Gastrocnemius medialis (tissue), 4 donors: ENCODE data around the gene SGTA. TPM values are rescaled to one million over a fixed set of nuclear protein-coding genes. Genes with fewer than 3 reads are reported as not detected.
"Not testable (repeated sequence)": the region's sequence is repeated elsewhere in the genome, so short reads cannot be mapped to it uniquely, and the experiment has no call there.

Source experiments
- ATAC-seq, 2 donors: fragments of 150-250 bp; one replicate each; pipeline ENCODE4 v1.9.1; 2016
- DNase-seq, 2 donors: peaks; one replicate each; pipeline ENCODE4 v3.0.0-alpha.2; 2019
- H3K27ac ChIP-seq, 4 donors: fragments of 200-600 bp; sonication (generic); 1 replicate in 1 of 4; 2 replicates in 3 of 4; pipeline ENCODE4 v1.5.1; 2016 to 2018; ENCODE audit warnings: mild to moderate bottlenecking in 2 of 4, moderate library complexity in 1 of 4
- H3K27me3 ChIP-seq, 3 donors: fragments of 200-600 bp; sonication (generic) in 2 of 3; 1 replicate in 1 of 3; 2 replicates in 2 of 3; pipeline versions ENCODE4 v1.5.1 to v1.6.0; 2016 to 2019; ENCODE audit warnings: mild to moderate bottlenecking in 1 of 3, moderate library complexity in 1 of 3
- H3K36me3 ChIP-seq, 2 donors: fragments of 200-600 bp; sonication (generic) in 1 of 2; one replicate each; pipeline ENCODE4 v1.5.1; 2017 to 2018
- H3K4me1 ChIP-seq, 2 donors: fragments of 200-600 bp; sonication (generic) in 1 of 2; one replicate each; pipeline ENCODE4 v1.5.1; 2016 to 2017; ENCODE audit warnings: mild to moderate bottlenecking in 2 of 2
- H3K4me3 ChIP-seq, 4 donors: fragments of 200-600 bp; sonication (generic) in 3 of 4; 1 replicate in 1 of 4; 2 replicates in 3 of 4; pipeline ENCODE4 v1.5.1; 2016 to 2019; ENCODE audit warnings: mild to moderate bottlenecking in 2 of 4
- H3K9me3 ChIP-seq, 3 donors: fragments of 200-600 bp; sonication (generic) in 2 of 3; 1 replicate in 1 of 3; 2 replicates in 2 of 3; pipeline ENCODE4 v1.5.1; 2016 to 2019
- POLR2A ChIP-seq, 2 donors: fragments of 450-650 bp; IDR thresholded peaks; one replicate each; pipeline ENCODE4 v1.6.1; 2017; ENCODE audit warnings: antibody characterized with exemption in 2 of 2, mild to moderate bottlenecking in 2 of 2, moderate library complexity in 2 of 2
- in situ Hi-C, 4 donors: fragments of 200-750 bp; cut with MboI; loops; one replicate each; pipeline versions ENCODE4 v1.15.0 to v1.8.0; 2017; ENCODE audit warnings: low sequenced_read_pairs in 4 of 4
- intact Hi-C: fragments of 100-400 bp; cut with DNase I; formaldehyde crosslinking; loops from one replicate; pipeline ENCODE4 v1.15.1; 2023; ENCODE audit warnings: low total_unique reads
- total RNA-seq, 4 donors: library from RNA; depleted of rRNA; stranded (reverse); fragments of >200 nt; gene quantifications; one replicate each; pipeline versions ENCODE4 v1.1.0 to v1.2.3, GENCODE V29; 2016
- TF ChIP-seq, protein P1 (sequence below), 5 experiments: fragments of 450-650 bp in 3 of 5; fragments of 200-600 bp in 2 of 5; sonication (generic) in 2 of 5; IDR thresholded peaks in 4 of 5; conservative IDR thresholded peaks in 1 of 5; 1 replicate in 4 of 5; 2 replicates in 1 of 5; pipeline ENCODE4 v1.5.1; 2016 to 2019; ENCODE audit warnings: antibody characterized with exemption in 5 of 5, mild to moderate bottlenecking in 3 of 5, moderate library complexity in 3 of 5

SGTA gene
- total RNA-seq, 4 donors from 2014 or later = 70.0 to 114 (median 91.2) TPM

DNA sequence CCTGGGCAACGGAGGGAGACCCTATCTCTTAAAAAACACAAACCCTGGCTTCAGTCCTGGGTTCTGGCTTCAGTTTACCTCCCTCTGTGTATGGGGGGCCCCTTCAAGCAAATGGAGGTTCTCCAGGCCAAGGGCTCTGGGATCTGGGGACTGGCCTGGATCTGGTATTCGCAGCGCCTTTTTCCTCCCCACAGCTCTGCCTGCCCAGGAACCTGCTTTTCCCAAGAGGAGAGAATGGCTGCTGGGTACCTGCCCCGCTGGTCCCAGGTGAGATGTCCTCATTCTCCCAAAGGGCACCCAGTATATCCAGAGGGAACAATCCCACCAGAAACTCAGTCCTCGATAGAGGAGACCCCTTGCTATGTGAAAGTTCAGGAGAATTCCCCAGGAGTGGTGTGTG lies 39.8 kb upstream of the SGTA start:
- Histone ChIP-seq H3K36me3 (peaks cover 0 to 19% of the 10 kb centered on the region in 2 donors), H3K27me3 (no peaks in the 10 kb centered on the region), H3K9me3 (no peaks in the 10 kb centered on the region), H3K27ac (no peak overlapping the region), H3K4me3 (no peak overlapping the region), H3K4me1 (peaks cover 0 to 8% of the 10 kb centered on the region in 2 donors)
- no peak for ATAC-seq
- TF ChIP-seq, protein P1, sequence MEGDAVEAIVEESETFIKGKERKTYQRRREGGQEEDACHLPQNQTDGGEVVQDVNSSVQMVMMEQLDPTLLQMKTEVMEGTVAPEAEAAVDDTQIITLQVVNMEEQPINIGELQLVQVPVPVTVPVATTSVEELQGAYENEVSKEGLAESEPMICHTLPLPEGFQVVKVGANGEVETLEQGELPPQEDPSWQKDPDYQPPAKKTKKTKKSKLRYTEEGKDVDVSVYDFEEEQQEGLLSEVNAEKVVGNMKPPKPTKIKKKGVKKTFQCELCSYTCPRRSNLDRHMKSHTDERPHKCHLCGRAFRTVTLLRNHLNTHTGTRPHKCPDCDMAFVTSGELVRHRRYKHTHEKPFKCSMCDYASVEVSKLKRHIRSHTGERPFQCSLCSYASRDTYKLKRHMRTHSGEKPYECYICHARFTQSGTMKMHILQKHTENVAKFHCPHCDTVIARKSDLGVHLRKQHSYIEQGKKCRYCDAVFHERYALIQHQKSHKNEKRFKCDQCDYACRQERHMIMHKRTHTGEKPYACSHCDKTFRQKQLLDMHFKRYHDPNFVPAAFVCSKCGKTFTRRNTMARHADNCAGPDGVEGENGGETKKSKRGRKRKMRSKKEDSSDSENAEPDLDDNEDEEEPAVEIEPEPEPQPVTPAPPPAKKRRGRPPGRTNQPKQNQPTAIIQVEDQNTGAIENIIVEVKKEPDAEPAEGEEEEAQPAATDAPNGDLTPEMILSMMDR (IDR thresholded peaks at IDR 0.05 in 4 of 5, conservative IDR thresholded peaks at IDR 0.05 in 1 of 5) = no peak
- no peak for TF ChIP-seq POLR2A (IDR thresholded peaks at IDR 0.05)
- in situ Hi-C loops (loop anchor here in 1 of 4 donors (10.0 kb wide), 1 partner anchor 52 kb away; no protein-coding TSS in a partner anchor), intact Hi-C loops (no loop called here)
- DNase-seq = no peak

DNA sequence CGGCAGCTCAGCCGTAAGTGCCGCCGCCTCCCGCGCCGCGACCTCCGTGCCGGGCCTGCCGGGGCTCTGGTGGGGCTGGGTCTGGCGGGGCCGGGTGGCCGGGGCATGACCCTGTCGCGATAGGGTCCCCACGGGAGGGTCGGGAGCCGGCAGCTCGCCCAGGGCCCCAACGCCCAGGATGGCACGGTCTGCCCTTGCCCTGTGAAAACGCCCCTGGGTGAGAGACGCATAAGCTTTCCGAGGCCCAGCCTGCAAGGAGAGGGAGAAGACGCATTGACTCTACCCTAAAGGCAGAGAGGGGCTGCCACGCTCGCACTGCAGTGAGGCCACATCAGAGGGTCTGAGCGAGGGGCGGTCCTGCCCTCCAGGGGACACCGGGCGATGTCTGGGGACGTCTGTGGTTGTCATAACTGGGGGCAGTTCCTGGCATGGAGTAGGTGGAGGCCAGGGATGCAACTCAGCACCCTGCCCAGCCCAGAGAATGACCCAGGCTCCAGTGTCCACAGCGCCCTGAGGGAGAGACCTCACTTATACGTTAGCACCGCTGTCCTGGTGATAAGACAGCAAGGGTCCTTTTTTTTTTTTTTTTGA lies 37.1 kb upstream of the SGTA start:
- Histone ChIP-seq H3K36me3 (peaks cover 0 to 14% of the 10 kb centered on the region in 2 donors), H3K4me1 (peaks cover 0 to 8% of the 10 kb centered on the region in 2 donors), H3K27me3 (no peaks in the 10 kb centered on the region), H3K9me3 (no peaks in the 10 kb centered on the region), H3K4me3 (peak overlapping the region; percentile 64 to 83 (median 74)), H3K27ac (peak overlapping the region; percentile 36 to 78 (median 62))
- TF ChIP-seq, protein P1 (IDR thresholded peaks at IDR 0.05 in 4 of 5, conservative IDR thresholded peaks at IDR 0.05 in 1 of 5) = no peak
- no peak for TF ChIP-seq POLR2A (IDR thresholded peaks at IDR 0.05)
- no peak for DNase-seq
- peak; percentile 18 for ATAC-seq
- in situ Hi-C loops = loop anchor here in 1 of 4 donors (10.0 kb wide), 1 partner anchor 55 kb away; no protein-coding TSS in a partner anchor
- intact Hi-C loops = no loop called here

DNA sequence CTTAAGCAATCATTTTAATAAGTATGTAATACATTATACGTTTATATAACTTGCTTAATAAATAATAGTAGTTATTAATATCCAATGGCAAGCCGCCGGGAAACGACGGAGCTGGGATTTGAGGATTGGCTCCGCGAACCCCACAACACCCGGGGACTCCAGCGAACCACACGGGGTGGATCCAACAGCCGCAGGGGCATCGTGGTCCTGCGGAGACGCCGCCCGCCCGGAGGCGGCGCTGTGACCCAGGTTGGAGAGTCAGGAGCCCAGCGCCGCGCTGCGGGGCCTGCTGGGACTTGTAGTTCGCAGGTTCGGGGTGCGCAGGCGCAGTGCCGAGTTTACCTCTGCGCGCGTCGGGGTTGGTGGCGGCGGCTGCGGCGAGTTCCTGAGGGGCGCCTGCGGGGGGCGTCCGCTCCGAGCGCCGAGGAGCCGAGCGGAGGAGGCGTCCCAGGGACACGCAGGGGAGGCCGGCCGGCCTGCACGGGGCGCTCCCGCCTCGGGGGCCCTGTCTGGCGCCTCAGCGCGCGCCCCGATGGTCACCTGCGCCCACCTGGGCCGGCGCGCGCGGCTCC lies 36.6 kb upstream of the SGTA start, which contains the start of gene ZNF554:
Gene ZNF554, plus strand, starts transcription at position 329 of the 572 bp plus-strand sequence. Its CDS starts 204 bp downstream, at position 533.
- Histone ChIP-seq H3K36me3 (peaks cover 0 to 14% of the 10 kb centered on the region in 2 donors), H3K27me3 (no peaks in the 10 kb centered on the region), H3K4me3 (peak within 1 kb of the TSS; percentile 64 to 83 (median 74)), H3K4me1 (peaks cover 0 to 8% of the 10 kb centered on the region in 2 donors), H3K9me3 (no peaks in the 10 kb centered on the region), H3K27ac (peak within 1 kb of the TSS; percentile 36 to 78 (median 62))
- peak; percentile 91 to 95 for ATAC-seq
- in situ Hi-C loops (loop anchor here in 1 of 4 donors (10.0 kb wide), 1 partner anchor 55 kb away; no protein-coding TSS in a partner anchor), intact Hi-C loops (loop anchor here (1.0 kb wide), 2 partner anchors 22 to 34 kb away; partner anchors contain the start of genes THOP1 and ZNF555)
- DNase-seq = peak; percentile 93 to 95
- TF ChIP-seq, protein P1 (IDR thresholded peaks at IDR 0.05 in 4 of 5, conservative IDR thresholded peaks at IDR 0.05 in 1 of 5) = peak; percentile 97
- TF ChIP-seq POLR2A (IDR thresholded peaks at IDR 0.05) = peak in 1 of 2 donors; percentile 35

DNA sequence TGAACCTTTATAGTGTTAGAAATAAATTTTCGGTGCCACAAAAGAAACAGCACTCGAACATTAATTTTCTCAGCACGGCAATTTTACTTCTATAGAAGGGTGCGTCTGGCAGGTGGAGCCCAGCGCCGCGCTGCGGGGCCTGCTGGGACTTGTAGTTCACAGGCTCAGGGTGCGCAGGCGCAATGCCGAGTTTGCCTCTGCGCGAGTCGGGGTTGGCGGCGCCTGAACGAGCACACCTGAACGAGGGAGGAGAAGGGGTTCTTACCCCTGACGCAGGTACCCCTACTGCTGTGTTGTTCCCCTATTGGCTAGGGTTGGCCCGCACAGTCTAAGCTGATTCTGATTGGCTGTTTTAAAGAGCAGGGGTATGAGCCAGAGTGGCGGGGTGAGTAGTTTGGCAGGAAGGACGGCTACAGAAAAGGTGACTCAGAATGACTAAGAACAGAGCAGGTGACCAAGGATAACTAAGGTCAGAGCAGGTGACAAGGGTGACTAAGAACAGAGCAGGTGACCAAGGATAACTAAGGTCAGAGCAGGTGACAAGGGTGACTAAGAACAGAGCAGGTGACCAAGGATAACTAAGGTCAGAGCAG lies 34.3 kb upstream of the SGTA start:
- H3K36me3 ChIP-seq, in situ Hi-C loops, intact Hi-C loops, H3K27ac ChIP-seq, H3K4me1 ChIP-seq, ATAC-seq, H3K27me3 ChIP-seq, H3K9me3 ChIP-seq, H3K4me3 ChIP-seq, DNase-seq: not testable (repeated sequence)

DNA sequence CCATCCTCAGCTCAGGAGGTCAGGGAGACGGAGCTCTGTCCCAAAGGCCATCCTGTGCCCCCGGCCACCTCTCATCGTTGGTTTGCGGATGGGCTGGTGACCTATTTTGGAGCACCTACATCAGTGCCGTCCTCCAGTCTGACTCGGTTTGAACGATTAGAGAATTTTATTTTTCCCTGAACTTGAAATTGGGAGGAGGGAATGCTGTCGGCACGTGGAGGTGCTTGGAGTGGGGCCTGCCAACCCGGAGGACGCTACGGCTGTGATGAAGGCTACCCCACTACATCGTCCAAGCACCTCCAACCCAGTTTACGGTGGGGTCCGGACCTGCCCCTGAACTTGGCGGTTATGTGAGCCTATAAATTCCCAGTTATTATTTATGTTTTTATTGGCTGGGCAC lies 33.6 kb upstream of the SGTA start:
- no peaks in the 10 kb centered on the region for H3K9me3 ChIP-seq
- no peaks in the 10 kb centered on the region for H3K27me3 ChIP-seq
- in situ Hi-C loops = no loop called here
- DNase-seq (no peak), ATAC-seq (no peak)
- intact Hi-C loops = no loop called here
- H3K27ac ChIP-seq = no peak overlapping the region
- TF ChIP-seq, protein P1 (IDR thresholded peaks at IDR 0.05 in 4 of 5, conservative IDR thresholded peaks at IDR 0.05 in 1 of 5) = no peak
- no peak for TF ChIP-seq POLR2A (IDR thresholded peaks at IDR 0.05)
- H3K4me1 ChIP-seq = peaks cover 0 to 8% of the 10 kb centered on the region in 2 donors
- no peaks in the 10 kb centered on the region for H3K36me3 ChIP-seq
- H3K4me3 ChIP-seq = no peak overlapping the region
